GM12878 (cell line): ENCODE data around the gene LAMB4. TPM values are rescaled to one million over a fixed set of nuclear protein-coding genes. Genes with fewer than 3 reads are reported as not detected.

Source experiments
- ATAC-seq: fragments of 200-7000 bp; cut with Tn5 transposase; 3 replicates; pipeline ENCODE4 v1.9.1; 2020; ENCODE audit warnings: mild to moderate bottlenecking, moderate library complexity
- BruUV-seq: library from RNA; stranded (reverse); fragments of 400-500 nt; replicated peaks from 2 replicates; lab custom pipeline; 2021; lab: Mats Ljungman, UMichigan
- CTCF ChIA-PET: fragments of 300-600 bp; sonication (Branson Sonifier 250); formaldehyde crosslinking; extraction: SDS; loops from one replicate; lab custom pipeline; 2021; ENCODE audit warnings: inconsistent platforms; lab: Yijun Ruan, JAX
- POLR2A ChIA-PET: fragments of 350-600 bp; formaldehyde crosslinking; extraction: SDS; loops from one replicate; lab custom pipeline; 2021; ENCODE audit warnings: inconsistent platforms; lab: Charles Lee
- RAD21 ChIA-PET: fragments of 300-600 bp; sonication (Branson Sonifier 250); formaldehyde crosslinking; loops from one replicate; lab custom pipeline; 2023; ENCODE audit warnings: antibody characterized with exemption; ENCODE audit not compliant: unreplicated experiment; lab: Charles Lee
- SMC1A ChIA-PET: fragments of 300-600 bp; sonication (Branson Sonifier 250); formaldehyde crosslinking; loops from one replicate; lab custom pipeline; 2023; ENCODE audit not compliant: unreplicated experiment, uncharacterized antibody; lab: Charles Lee
- DNase-seq: peaks from one replicate; pipeline ENCODE4 v3.0.0-alpha.2; 2011; ENCODE audit warnings: low read depth, low spot score
- FAIRE-seq: peaks from 3 replicates; lab custom pipeline; 2011; peaks lifted over from hg19 to GRCh38; lab: Jason Lieb, UNC
- H2AFZ ChIP-seq: 2 replicates; pipeline ENCODE4 v1.6.0; 2011; ENCODE audit warnings: low read depth, low read length, control low read depth; ENCODE audit not compliant: control insufficient read depth
- H3K27ac ChIP-seq: 2 replicates; pipeline ENCODE4 v1.5.1; 2011; ENCODE audit warnings: control low read depth; ENCODE audit not compliant: control insufficient read depth, insufficient read depth
- H3K27me3 ChIP-seq, 2 experiments: replicated peaks in 1 of 2; 2 replicates each; pipeline versions ENCODE4 v1.6.0 to v1.6.1; 2011; ENCODE audit warnings: low read length in 1 of 2; ENCODE audit not compliant: control insufficient read depth in 2 of 2, insufficient read depth in 2 of 2
- H3K36me3 ChIP-seq, 2 experiments: 2 replicates each; pipeline ENCODE4 v1.5.1; 2011; ENCODE audit warnings: low read length in 1 of 2; ENCODE audit not compliant: control insufficient read depth in 2 of 2, insufficient read depth in 2 of 2
- H3K4me1 ChIP-seq: 2 replicates; pipeline ENCODE4 v1.6.1; 2011; ENCODE audit warnings: mild to moderate bottlenecking, low read length, moderate library complexity, mixed read lengths; ENCODE audit not compliant: control insufficient read depth, insufficient read depth
- H3K4me2 ChIP-seq: 2 replicates; pipeline ENCODE4 v1.6.0; 2011; ENCODE audit warnings: control low read depth; ENCODE audit not compliant: control insufficient read depth, insufficient read depth
- H3K4me3 ChIP-seq: fragments of 200-600 bp; sonication (generic); 2 replicates; pipeline ENCODE4 v1.5.1; 2016
- H3K79me2 ChIP-seq: 2 replicates; pipeline ENCODE4 v1.6.0; 2011; ENCODE audit warnings: low read length; ENCODE audit not compliant: control insufficient read depth, insufficient read depth
- H3K9ac ChIP-seq: 2 replicates; pipeline ENCODE4 v1.8.0; 2011; ENCODE audit warnings: low read length, control low read depth, mixed read lengths; ENCODE audit not compliant: control insufficient read depth, insufficient read depth
- H3K9me3 ChIP-seq: replicated peaks from 3 replicates; pipeline ENCODE4 v1.5.1; 2011; ENCODE audit warnings: mild to moderate bottlenecking, low read length; ENCODE audit not compliant: control insufficient read depth, insufficient read depth
- H4K20me1 ChIP-seq: 2 replicates; pipeline ENCODE4 v1.6.0; 2011; ENCODE audit not compliant: control insufficient read depth, insufficient read depth
- SRF ChIP-seq, 2 experiments: IDR thresholded peaks; 2 replicates each; pipeline ENCODE4 v1.6.1; 2011; ENCODE audit warnings: low read depth in 2 of 2, low read length in 2 of 2, mild to moderate bottlenecking in 1 of 2, moderate library complexity in 1 of 2
- ZNF687 ChIP-seq: fragments of 450-650 bp; IDR thresholded peaks from 2 replicates; pipeline ENCODE4 v1.6.1; 2017; ENCODE audit warnings: mild to moderate bottlenecking, moderate library complexity
- in situ Hi-C: fragments of 300-500 bp; cut with MboI; formaldehyde crosslinking; loops from 9 replicates; pipeline ENCODE4 v1.14.3; 2018; ENCODE audit warnings: mixed read lengths
- intact Hi-C: fragments of 100-400 bp; cut with micrococcal nuclease; formaldehyde crosslinking; loops from one replicate; pipeline ENCODE4 v1.14.2; 2022; ENCODE audit not compliant: unreplicated experiment
- polyA plus RNA-seq, 11 experiments: library from polyadenylated mRNA; depleted of rRNA in 4 of 11; unstranded in 6 of 11; stranded (reverse) in 5 of 11; fragments of >200 nt; fragmentation: Nextera tagmentation in 4 of 11; fragmentation: Illumina TruSeq in 1 of 11; extraction: Ambion mirVana in 4 of 11; extraction: Trizol in 1 of 11; gene quantifications; 1 replicate in 1 of 11; 2 replicates in 10 of 11; pipeline versions ENCODE4 v1.2.1 to v1.2.3, GENCODE V29; 2011 to 2016; ENCODE audit warnings: inconsistent platforms in 2 of 11, missing spikeins in 2 of 11, low read depth in 1 of 11
- total RNA-seq, 4 experiments: library from RNA; depleted of rRNA in 3 of 4; stranded (reverse); fragments of >200 nt in 3 of 4; fragmentation: Illumina TruSeq in 1 of 4; extraction: Trizol in 1 of 4; gene quantifications; 2 replicates each; pipeline versions ENCODE4 v1.2.1 to v1.2.3, GENCODE V29; 2013 to 2021

Gene LAMB4
- total and polyA plus RNA-seq, 10 of the 15 experiments (the other 5 are each of a cell fraction or from before 2014, with no cell fraction given): 0.04 to 0.06 TPM; not detected in 8

- no peak for DNase-seq
- ChIA-PET CTCF (interaction anchor here (0.7 to 4.2 kb wide), 4 partner anchors 10 to 28 kb away, joined by 3 to 50 read pairs (median 4); partner anchors contain the start of gene LAMB4), RAD21 (interaction anchor here (2.1 to 3.2 kb wide), 3 partner anchors 9 to 27 kb away, joined by 8 to 21 read pairs (median 13); no protein-coding TSS in a partner anchor), POLR2A (interaction anchor here (1.5 to 2.4 kb wide), 2 partner anchors 11 to 20 kb away, joined by 4 to 7 read pairs; partner anchors contain the start of gene LAMB4), SMC1A (interaction anchor here (1.2 to 6.3 kb wide), 5 partner anchors 9 to 27 kb away, joined by 3 to 43 read pairs (median 30); no protein-coding TSS in a partner anchor)
- Histone ChIP-seq H2AFZ (no peak overlapping the region), H3K4me2 (no peak overlapping the region), H3K79me2 (no peaks in the 10 kb centered on the region), H3K27ac (no peak overlapping the region), H3K36me3 (no peaks in the 10 kb centered on the region), H3K9ac (no peak overlapping the region), H4K20me1 (no peaks in the 10 kb centered on the region), H3K4me3 (no peak overlapping the region), H3K9me3 (no peaks in the 10 kb centered on the region), H3K27me3 (no peaks in the 10 kb centered on the region), H3K4me1 (peaks cover 7% of the 10 kb centered on the region; the same call in 1 of the 2 replicates)
- in situ Hi-C loops: no loop called here
- no peak for FAIRE-seq
- intact Hi-C loops: loop anchor here (10.0 kb wide), 1 partner anchor 396 kb away; the partner anchor contains the start of gene CBLL1
- BruUV-seq: no TSS peak
- 0 out of 2 replicates have a peak, but pooled peaks have one; percentile 34 for TF ChIP-seq ZNF687
- no peak for TF ChIP-seq SRF (IDR thresholded peaks at IDR 0.05; ENCODE audit: low read depth in 2 of 2, low read length in 2 of 2)
- no peak for ATAC-seq
These were observed 10.5 kb upstream of the LAMB4 start for GRCh38 chr7:108140671-108141070.
